HG03439 (cell line): ENCODE data around the gene ARFGAP1.
"Not testable (repeated sequence)": the region's sequence is repeated elsewhere in the genome, so short reads cannot be mapped to it uniquely, and the experiment has no call there.

ENCODE experiments used
- ATAC-seq: cut with Tn5 transposase; IDR thresholded peaks from one replicate; pipeline ENCODE4 v1.9.1; 2021; ENCODE audit warnings: mild to moderate bottlenecking, moderate library complexity; ENCODE audit not compliant: unreplicated experiment

Gene ARFGAP1

GRCh38 chr20:63290136-63290676 lies 17.6 kb downstream of the ARFGAP1 start:
- ATAC-seq, result no peak

DNA sequence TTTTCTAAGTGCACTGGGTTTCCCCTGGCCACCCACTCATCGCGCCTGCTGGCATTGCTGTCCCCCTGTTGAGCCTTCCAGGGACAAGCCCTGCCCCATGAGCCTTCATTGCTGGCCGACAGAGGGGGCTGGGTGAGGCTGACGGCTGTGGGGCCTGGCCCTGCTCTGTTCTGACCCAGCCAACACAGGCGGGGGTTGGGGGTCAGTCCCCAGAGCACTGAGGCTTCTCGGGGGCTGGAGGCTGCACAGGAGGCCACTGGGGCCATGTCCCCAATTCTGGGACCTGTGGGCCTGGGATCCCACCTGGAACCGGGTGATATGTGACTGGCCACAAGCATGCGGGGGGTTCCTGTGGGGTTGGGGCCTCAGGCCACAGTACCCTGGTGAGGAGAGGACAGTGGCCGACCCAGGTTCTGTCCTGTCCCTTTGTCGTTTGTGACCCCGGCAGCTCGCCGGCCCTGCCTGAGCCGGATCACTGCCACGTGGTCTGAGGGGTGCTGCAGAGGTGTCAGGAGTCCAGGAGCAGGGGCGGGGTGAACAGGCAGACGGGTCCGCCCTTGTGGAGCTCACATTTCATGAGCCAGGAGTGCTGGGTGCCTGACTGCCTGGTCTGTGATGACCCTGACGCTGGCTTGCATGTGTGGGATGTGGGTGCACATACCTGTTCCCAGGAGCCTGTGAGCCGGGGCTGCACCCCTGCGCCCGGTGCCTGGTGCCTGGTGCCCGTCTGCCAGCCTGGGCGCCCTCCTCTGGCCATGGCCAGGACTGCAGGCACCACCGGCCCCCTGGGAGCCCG lies 18.3 kb downstream of the ARFGAP1 start:
- ATAC-seq, result no peak

GRCh38 chr20:63291811-63292210 lies 19.2 kb downstream of the ARFGAP1 start:
- ATAC-seq, result no peak

GRCh38 chr20:63292292-63292701 lies 19.7 kb downstream of the ARFGAP1 start:
- ATAC-seq, result no peak

DNA sequence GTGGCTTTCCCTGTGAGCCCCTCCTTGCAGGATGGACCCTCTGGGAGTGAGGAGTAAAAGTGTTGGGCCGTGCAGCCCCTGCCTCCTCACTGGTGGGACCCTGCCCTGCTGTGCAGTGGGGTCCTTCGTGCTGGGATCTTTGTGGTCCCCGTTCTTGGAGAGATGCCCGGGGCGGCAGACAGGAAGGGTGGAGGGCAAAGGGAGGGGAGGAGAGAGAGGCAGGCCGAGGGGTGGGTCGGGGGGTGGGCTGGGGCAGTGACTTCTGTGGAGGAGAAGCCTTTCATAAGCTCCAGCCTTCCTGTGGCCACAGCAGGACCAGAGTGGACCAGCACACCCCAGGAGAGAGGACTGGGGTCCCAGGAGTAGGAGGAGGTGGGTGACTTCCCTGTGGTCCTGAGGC lies 20.3 kb downstream of the ARFGAP1 start, which contains the start of gene COL20A1:
Gene COL20A1, plus strand, starts transcription at position 283 of the 400 bp plus-strand sequence. CDS start 1,922 bp downstream, outside the sequence.
- no peak for ATAC-seq

DNA sequence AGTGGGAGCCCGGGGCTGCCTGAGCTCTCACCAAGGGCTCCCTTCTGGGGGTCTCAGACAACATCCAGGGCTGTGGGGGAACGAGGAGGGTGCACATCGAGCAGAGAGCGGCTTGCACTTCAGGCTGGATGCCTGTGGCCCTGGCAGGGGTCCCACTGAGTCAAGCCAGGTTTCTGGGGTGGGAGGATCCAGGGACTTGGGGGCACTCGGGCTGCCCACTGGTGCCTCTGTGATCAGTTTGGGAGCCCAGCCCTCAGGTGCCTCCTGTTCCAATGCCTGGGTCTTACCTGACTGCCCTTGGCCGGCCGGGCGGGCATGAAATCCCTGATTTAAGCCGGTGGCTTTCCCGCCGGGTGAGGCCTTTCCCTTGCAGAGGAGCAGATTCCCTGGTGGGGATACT lies 20.8 kb downstream of the ARFGAP1 start:
- no peak for ATAC-seq

GRCh38 chr20:63293871-63294535 lies 21.4 kb downstream of the ARFGAP1 start:
- ATAC-seq, result no peak

DNA sequence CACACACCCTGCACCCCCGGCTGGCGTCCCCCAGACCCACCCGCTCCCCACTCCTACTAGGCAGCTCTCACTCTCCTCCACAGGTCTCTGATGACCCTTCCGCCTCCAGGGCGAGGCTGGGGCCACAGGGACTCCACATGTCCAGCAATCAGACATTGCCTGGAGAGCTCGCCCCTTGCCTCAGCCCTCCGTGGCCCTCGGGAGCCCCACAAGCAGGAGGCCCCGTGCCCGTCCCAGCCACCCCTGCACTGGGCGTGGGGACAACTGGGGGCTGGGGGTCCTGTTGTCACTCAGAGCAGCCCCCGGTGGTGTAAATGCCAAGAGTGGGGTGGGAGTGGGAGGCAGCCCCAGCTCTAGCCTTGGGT lies 21.9 kb downstream of the ARFGAP1 start:
- no peak for ATAC-seq

- no peak for ATAC-seq
Measured at GRCh38 chr20:63295018-63295417, 22.4 kb downstream of the ARFGAP1 start.

- ATAC-seq, result no peak
Measured at GRCh38 chr20:63295422-63295821, 22.8 kb downstream of the ARFGAP1 start.

GRCh38 chr20:63295846-63296245 lies 23.2 kb downstream of the ARFGAP1 start:
- no peak for ATAC-seq

GRCh38 chr20:63296531-63297299 lies 24.1 kb downstream of the ARFGAP1 start:
- ATAC-seq, result no peak

DNA sequence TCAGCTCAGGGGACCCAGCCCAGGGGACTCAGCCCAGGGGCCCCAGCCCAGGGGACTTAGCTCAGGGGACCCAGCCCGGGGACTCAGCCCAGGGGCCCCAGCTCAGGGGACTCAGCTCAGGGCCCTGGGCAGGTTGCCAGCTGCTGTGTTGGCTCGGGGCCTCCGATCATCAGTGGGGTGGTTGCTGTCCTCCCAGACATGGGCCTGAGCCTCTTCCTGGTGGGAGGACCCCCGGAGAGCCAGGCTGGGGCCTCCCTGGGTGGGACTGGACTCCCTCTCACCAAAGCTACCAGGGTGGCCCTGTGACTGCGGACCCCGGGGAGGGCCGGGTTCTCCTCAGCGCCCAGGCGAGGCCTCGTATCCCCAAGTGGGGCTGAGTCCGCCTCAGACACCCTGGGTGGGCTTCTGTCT lies 24.8 kb downstream of the ARFGAP1 start:
- no peak for ATAC-seq

DNA sequence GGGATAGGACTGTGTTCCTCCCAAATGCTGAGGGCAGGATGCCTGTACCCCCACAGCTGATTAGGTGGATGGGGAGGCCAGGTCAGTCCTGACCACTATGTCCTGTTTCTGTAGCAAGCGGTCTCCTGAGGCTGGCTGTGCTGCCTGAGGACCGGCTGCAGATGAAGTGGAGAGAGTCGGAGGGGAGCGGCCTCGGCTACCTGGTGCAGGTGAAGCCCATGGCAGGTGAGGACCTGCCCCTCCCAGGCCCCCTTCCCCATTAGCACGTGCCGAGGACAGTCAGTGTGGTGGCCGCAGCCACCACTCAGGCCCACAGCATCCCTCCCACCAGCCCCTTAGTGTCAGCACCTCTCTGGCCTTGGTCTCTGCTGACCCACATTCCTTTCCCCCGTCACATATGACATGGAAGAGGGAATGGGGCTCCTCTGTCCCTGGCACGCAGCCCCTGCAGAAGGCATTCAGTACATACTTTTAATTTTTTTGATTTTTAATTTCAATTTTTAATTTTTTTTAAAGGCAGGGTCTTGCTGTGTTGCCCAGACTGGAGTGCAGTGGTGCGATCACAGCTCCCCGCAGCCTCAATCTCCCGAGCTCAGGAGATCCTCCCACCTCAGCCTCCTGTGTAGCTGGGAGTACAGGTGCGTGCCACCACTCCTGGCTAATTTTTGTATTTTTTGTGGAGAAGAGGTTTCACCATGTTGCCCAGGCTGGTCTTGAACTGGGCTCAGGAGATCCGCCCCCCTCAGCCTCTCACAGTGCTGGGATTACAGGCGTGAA lies 25.4 kb downstream of the ARFGAP1 start:
- no peak for ATAC-seq

- no peak for ATAC-seq
Measured at GRCh38 chr20:63298731-63299312, 26.2 kb downstream of the ARFGAP1 start.

DNA sequence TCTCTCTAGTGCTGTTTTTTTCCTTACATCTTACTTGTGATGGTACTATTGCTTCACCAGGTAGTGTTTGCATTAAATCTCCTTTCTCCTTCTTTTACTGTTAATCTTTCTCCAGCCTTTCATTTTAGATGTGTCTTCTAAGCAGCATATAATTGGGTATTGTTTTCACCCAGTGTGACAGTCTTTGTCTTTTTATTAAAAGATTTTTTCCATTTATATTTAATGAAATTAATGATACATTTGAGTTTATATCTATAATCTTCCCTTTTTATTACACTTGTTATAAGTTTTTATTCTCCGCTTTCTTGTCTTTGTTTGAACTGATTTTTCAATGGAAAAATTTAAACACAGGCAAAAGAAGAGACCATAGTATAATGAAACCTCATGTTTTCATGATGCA lies 29.1 kb downstream of the ARFGAP1 start:
- ATAC-seq, result no peak

GRCh38 chr20:63303095-63303666 lies 30.6 kb downstream of the ARFGAP1 start:
- no peak for ATAC-seq

DNA sequence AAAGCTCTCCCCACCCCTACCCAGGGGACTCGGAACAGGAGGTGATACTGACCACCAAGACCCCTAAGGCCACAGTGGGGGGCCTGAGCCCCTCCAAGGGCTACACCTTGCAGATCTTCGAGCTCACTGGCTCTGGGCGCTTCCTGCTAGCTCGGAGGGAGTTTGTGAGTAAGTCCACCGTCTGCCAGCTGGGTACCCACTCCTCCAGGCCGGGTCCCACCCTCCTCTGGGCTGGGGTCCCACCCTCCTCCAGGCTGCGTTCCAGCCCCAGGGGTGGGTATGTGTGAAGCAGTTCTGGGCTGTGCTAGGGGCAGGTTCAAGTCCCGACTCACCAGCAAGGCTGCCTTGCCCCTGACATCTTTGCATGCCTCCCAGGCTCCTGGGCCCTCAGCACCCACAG lies 32.8 kb downstream of the ARFGAP1 start:
- no peak for ATAC-seq

DNA sequence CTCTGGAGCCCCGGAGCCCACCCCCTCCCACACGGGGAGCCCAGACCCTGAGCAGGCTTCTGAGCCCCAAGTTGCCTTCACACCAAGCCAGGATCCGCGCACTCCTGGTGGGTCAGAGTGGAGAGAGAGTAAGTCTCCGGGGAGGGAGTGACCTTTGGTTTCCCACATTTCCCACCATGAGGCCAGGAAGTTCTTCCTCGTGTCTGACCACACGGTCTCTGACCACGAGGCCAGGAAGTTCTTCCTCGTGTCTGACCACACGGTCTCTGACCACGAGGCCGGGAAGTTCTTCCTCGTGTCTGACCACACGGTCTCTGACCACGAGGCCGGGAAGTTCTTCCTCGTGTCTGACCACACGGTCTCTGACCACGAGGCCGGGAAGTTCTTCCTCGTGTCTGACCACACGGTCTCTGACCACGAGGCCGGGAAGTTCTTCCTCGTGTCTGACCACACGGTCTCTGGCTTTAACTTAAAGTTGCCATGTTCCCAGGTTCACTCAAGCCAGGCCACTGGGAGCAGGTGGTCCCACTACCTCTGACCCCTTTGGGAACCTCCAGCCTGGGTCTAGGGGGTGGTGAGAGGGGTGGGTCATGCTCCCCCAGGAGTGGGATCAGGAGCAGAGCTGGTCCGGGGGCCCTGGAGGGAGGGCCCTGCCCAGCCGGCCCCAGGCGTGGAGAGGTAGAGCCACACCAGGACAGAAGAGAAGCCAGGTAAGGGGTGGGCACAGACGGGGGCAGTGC lies 33.5 kb downstream of the ARFGAP1 start:
- not testable (repeated sequence) for ATAC-seq
